Amniotic stem cell (primary cell): ENCODE results near the gene PTPRU.
"Not testable (repeated sequence)": the region's sequence is repeated elsewhere in the genome, so short reads cannot be mapped to it uniquely, and the experiment has no call there.

Experiments
- DNase-seq: peaks from one replicate; lab custom pipeline; 2025; lab: John Stamatoyannopoulos, UW

PTPRU gene

GRCh38 chr1:29222260-29222659 is 14.1 kb upstream of the PTPRU start:
- DNase-seq = not testable (repeated sequence)

DNA sequence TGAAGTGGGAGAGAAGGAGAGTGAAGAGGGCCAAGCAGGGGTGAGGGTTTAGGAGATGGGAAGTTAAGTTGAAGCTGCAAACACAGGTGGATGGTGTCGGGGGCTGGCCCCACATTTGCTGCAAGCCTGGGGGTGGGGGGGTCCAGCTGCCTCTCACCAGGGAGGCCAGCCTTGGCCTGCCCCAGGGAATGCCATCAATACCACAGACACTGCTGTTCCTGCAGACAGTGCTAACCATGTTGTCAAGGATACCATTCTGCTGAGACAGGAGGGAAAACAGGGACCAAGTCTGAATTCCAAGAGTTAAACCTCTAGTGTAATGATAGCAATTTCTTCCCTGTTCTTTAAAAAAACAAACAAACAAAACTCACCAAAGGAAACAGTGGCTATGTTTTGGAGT is 13.6 kb upstream of the PTPRU start:
- DNase-seq = no peak

DNA sequence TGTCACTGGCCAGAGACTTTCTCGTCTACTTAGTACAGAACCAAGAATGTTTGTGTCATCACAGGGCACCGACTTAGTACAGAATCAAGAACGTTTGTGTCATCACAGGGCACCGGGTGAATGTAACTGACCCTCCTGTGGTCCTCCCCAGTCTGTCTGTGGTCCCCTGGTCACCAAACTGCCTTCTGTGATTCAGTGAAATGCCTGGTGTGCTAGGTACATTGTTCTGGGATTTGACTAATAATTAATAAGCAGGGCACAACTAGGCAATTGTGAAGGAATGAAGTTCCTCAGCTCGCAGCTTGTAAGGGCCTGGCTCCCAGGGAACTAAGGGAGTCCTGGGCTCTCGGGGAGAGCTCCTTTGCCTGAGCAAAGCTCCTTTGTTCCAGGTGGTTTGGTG is 12.8 kb upstream of the PTPRU start:
- no peak for DNase-seq

- DNase-seq = no peak
These were observed 11.9 kb upstream of the PTPRU start for GRCh38 chr1:29224356-29224837.

DNA sequence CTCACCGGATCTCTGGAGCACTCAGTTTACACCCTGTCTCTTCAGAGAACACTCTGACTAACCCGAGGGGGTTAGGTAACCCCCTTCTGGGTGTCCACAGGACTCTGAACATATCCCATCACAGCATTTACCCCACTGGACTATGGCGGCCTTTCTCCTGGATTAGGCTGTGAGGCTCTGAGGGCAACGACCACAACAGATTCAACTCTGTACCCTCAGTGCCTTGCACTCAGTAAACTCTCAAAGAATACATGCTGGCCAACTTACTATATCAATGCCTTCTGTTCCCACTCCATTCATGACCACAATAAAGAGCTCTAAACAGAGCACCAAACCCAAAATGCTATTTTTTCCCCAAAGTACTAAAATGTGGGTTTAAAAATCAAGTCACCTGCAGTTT is 11.0 kb upstream of the PTPRU start:
- no peak for DNase-seq

DNA sequence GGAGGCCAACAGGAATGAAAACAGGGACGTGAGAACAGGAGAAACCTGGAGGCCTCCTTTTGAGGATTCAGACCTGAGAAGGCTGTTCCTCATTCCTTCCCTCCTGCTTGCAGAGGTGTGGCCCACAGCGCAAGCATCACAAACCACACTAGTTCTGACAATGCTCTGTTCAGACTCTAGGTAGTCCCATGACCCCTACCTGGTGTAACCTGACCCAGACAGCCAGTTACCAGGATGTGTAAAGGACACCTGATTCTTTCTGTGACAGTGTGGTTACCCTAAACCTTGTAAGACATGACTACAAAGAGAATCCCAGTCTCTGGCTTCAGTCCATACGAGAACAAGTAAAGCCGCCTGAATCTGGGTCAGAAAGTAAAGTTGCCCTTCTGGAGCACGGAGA is 8.8 kb upstream of the PTPRU start:
- no peak for DNase-seq

- no peak for DNase-seq
These were observed 6.1 kb upstream of the PTPRU start for GRCh38 chr1:29230204-29230552.

- DNase-seq = peak; percentile 76
These were observed 5.6 kb upstream of the PTPRU start, which contains the start of gene MECR for GRCh38 chr1:29230553-29231378. Gene MECR (minus strand): TSS chr1:29230934. CDS start chr1:29230906, 28 bp downstream.

- no peak for DNase-seq
These were observed 3.9 kb upstream of the PTPRU start for GRCh38 chr1:29232387-29232786.

GRCh38 chr1:29233693-29234092 is 2.6 kb upstream of the PTPRU start:
- DNase-seq = no peak

GRCh38 chr1:29234471-29234870 is 1.9 kb upstream of the PTPRU start:
- no peak for DNase-seq

GRCh38 chr1:29234881-29235280 is 1.4 kb upstream of the PTPRU start:
- not testable (repeated sequence) for DNase-seq

GRCh38 chr1:29236712-29237128 is 398 bp downstream of the PTPRU start:
- DNase-seq = no peak

DNA sequence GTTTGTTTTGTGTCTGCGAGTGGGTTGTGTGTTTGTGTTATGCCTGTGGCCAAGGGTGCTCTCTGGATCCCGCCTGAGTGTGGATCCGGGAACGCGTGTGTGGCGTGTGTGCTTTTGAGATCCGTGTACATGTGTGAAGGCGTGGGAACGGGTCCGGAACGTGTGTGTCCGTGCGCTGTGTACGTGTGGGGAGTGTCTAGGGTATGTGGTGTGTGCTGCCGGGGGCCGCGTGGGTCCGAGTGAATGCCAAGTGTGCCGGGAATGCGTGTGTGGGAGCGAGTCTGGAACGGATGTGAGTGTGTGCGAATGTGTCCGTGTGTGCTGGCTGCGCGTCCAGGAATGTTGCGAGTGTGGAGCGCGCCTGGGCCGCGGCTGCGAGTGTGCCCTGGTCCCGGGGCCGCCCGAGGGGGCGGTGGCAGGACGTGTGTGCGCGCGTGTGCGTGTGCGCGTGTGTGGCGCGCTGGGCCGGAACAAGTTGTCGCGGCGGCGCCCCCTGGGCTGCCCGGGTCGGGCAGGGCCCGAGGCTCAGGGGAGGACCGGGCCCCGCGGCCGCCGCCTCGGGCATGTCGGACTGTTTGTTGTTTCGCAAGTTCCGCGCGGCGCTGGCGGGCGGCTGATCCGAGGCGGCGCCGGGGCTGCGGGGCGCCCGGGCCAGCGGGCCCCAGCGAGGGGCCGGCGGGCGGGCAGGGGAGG is 953 bp downstream of the PTPRU start:
- no peak for DNase-seq

- no peak for DNase-seq
These were observed 1.7 kb downstream of the PTPRU start for GRCh38 chr1:29237852-29238619.

GRCh38 chr1:29238620-29239002 is 2.3 kb downstream of the PTPRU start:
- DNase-seq = no peak

DNA sequence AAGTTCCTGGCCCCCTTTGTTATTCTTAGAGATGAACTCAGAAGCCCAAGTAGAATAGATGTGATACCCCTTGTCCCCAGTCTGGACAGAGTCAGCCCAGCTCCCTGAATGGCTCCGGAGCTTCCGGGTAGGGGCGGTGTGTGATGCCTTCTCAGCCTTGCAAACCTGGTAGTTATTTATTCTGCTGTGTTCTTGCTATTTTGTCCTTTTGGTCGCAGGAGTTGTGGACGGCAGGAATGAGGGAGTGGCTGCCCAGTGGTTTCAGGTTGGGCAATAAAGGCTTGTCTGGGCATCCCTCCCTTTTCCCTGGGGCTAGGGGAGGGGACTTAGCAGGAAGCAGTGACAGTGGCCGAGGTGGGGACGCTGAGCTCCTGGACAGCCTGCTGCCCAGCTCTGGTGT is 2.8 kb downstream of the PTPRU start:
- no peak for DNase-seq

GRCh38 chr1:29240400-29240837 is 4.1 kb downstream of the PTPRU start:
- DNase-seq = no peak

- no peak for DNase-seq
These were observed 4.7 kb downstream of the PTPRU start for GRCh38 chr1:29240986-29241385.

- DNase-seq = no peak
These were observed 6.9 kb downstream of the PTPRU start for GRCh38 chr1:29243023-29243870.

- DNase-seq = peak; percentile 35
These were observed 7.5 kb downstream of the PTPRU start for GRCh38 chr1:29243871-29244200.

- DNase-seq = no peak
These were observed 8.9 kb downstream of the PTPRU start for GRCh38 chr1:29245261-29245660.
